Panc1 (cell line): ENCODE data around the gene WDR48.

Experiments
- CTCF ChIP-seq: fragments of 450-650 bp; IDR thresholded peaks from 2 replicates; pipeline ENCODE4 v1.5.1; 2017; ENCODE audit warnings: mild to moderate bottlenecking
- POLR2AphosphoS5 ChIP-seq: IDR thresholded peaks from 2 replicates; pipeline ENCODE4 v1.6.1; 2012; ENCODE audit warnings: mild to moderate bottlenecking, low read depth, low read length, moderate library complexity

GRCh38 chr3:39067286-39067685, 15.5 kb downstream of the WDR48 start:
- no peak for TF ChIP-seq CTCF
- no peak for TF ChIP-seq POLR2AphosphoS5
